ENCODE data around the gene LRFN2. TPM values are rescaled to one million over a fixed set of nuclear protein-coding genes. Genes with fewer than 3 reads are reported as not detected.

The LRFN2 gene
- total and polyA plus RNA-seq, 4 donors = under 0.01 to 0.01 TPM; not detected in 2

GRCh38 chr6:40585651-40586269, 1.4 kb downstream of the LRFN2 start:
- Histone ChIP-seq H3K9me3 (ENCODE audit: control insufficient read depth in 4 of 4, low read length in 3 of 4) (no peaks in the 10 kb centered on the region), H3K27ac (ENCODE audit: low read depth in 1 of 2, low read length in 2 of 2) (no peak overlapping the region), H3K9ac (ENCODE audit: low read depth in 1 of 2, low read length in 2 of 2) (no peak overlapping the region), H3K27me3 (ENCODE audit: control insufficient read depth in 4 of 4, insufficient read depth in 4 of 4, low read length in 3 of 4) (peaks cover 0 to 4% (median 1%) of the 10 kb centered on the region in 4 donors), H3K4me3 (ENCODE audit: low read depth in 1 of 3, low read length in 3 of 3) (no peak overlapping the region), H3K4me1 (ENCODE audit: control insufficient read depth in 4 of 4, insufficient read depth in 4 of 4, low read length in 3 of 4) (peaks cover 0 to 20% (median 17%) of the 10 kb centered on the region in 4 donors), H3K36me3 (ENCODE audit: control insufficient read depth in 4 of 4, insufficient read depth in 3 of 4, low read depth in 1 of 4, low read length in 3 of 4) (no peaks in the 10 kb centered on the region)
- 45% methylated on average over 11 of the region's 11 CpGs for WGBS
- no peak for DNase-seq (ENCODE audit: low spot score)
- no peak for TF ChIP-seq FOXA1 (IDR thresholded peaks at IDR 0.05)
- TF ChIP-seq FOXA2 (IDR thresholded peaks at IDR 0.05) = no peak
- no peak for TF ChIP-seq NR2F2 (IDR thresholded peaks at IDR 0.05)
- TF ChIP-seq RXRA (IDR thresholded peaks at IDR 0.05) = no peak
- TF ChIP-seq, protein P1, sequence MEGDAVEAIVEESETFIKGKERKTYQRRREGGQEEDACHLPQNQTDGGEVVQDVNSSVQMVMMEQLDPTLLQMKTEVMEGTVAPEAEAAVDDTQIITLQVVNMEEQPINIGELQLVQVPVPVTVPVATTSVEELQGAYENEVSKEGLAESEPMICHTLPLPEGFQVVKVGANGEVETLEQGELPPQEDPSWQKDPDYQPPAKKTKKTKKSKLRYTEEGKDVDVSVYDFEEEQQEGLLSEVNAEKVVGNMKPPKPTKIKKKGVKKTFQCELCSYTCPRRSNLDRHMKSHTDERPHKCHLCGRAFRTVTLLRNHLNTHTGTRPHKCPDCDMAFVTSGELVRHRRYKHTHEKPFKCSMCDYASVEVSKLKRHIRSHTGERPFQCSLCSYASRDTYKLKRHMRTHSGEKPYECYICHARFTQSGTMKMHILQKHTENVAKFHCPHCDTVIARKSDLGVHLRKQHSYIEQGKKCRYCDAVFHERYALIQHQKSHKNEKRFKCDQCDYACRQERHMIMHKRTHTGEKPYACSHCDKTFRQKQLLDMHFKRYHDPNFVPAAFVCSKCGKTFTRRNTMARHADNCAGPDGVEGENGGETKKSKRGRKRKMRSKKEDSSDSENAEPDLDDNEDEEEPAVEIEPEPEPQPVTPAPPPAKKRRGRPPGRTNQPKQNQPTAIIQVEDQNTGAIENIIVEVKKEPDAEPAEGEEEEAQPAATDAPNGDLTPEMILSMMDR (IDR thresholded peaks at IDR 0.05; ENCODE audit: low read depth, low read length, missing input control) = no peak
- no peak for TF ChIP-seq SP1 (IDR thresholded peaks at IDR 0.05)
- TF ChIP-seq ZBTB33 (IDR thresholded peaks at IDR 0.05) = no peak
- no peak for TF ChIP-seq RAD21 (IDR thresholded peaks at IDR 0.05)
- TF ChIP-seq JUND (IDR thresholded peaks at IDR 0.05) = no peak
- TF ChIP-seq MAX (IDR thresholded peaks at IDR 0.05) = no peak
- no peak for TF ChIP-seq TAF1 (conservative IDR thresholded peaks at IDR 0.05)
- TF ChIP-seq REST (IDR thresholded peaks at IDR 0.05) = no peak
- no peak for TF ChIP-seq EGR1 (IDR thresholded peaks at IDR 0.05; ENCODE audit: low read depth in 2 of 2)
- TF ChIP-seq GABPA (IDR thresholded peaks at IDR 0.05 in 1 of 2, conservative IDR thresholded peaks at IDR 0.05 in 1 of 2) = no peak
- TF ChIP-seq HNF4G (IDR thresholded peaks at IDR 0.05) = no peak
- TF ChIP-seq YY1 (IDR thresholded peaks at IDR 0.05) = no peak
- TF ChIP-seq, protein P2, sequence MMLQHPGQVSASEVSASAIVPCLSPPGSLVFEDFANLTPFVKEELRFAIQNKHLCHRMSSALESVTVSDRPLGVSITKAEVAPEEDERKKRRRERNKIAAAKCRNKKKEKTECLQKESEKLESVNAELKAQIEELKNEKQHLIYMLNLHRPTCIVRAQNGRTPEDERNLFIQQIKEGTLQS (IDR thresholded peaks at IDR 0.05) = no peak
- no peak for TF ChIP-seq HNF4A (conservative IDR thresholded peaks at IDR 0.05)
